Neural crest cell (in vitro differentiated cells): ENCODE results near the gene MACO1. TPM values are rescaled to one million over a fixed set of nuclear protein-coding genes. Genes with fewer than 3 reads are reported as not detected.

Experiments
- DNase-seq: peaks from one replicate; pipeline ENCODE4 v3.0.0; 2021; ENCODE audit warnings: low read depth, mixed read lengths, low spot score
- H3K27ac Mint-ChIP-seq: one replicate; pipeline ENCODE4 v1.8.0; 2021; ENCODE audit warnings: mild to moderate bottlenecking, mixed read lengths; ENCODE audit not compliant: unreplicated experiment
- H3K27me3 Mint-ChIP-seq: 2 replicates; pipeline ENCODE4 v1.8.0; 2021; ENCODE audit warnings: low read depth, mild to moderate bottlenecking, mixed read lengths
- H3K36me3 Mint-ChIP-seq: 2 replicates; pipeline ENCODE4 v1.8.0; 2021; ENCODE audit warnings: low read depth, mild to moderate bottlenecking, mixed read lengths
- H3K4me1 Mint-ChIP-seq: 2 replicates; pipeline ENCODE4 v1.8.0; 2021; ENCODE audit warnings: mixed read lengths
- H3K4me3 Mint-ChIP-seq: one replicate; pipeline ENCODE4 v1.8.0; 2021; ENCODE audit warnings: mild to moderate bottlenecking, mixed read lengths
- H3K9me3 Mint-ChIP-seq: 2 replicates; pipeline ENCODE4 v1.8.0; 2021; ENCODE audit warnings: mixed read lengths
- total RNA-seq: library from RNA; stranded (reverse); gene quantifications from 2 replicates; pipeline ENCODE4 v1.2.1, GENCODE V29; 2021
- TF ChIP-seq, protein P1 (sequence below): fragments of 200-600 bp; sonication (generic); conservative IDR thresholded peaks from 2 replicates; pipeline ENCODE4 v1.5.0; 2021; ENCODE audit warnings: antibody characterized with exemption, mild to moderate bottlenecking

MACO1 gene
- total RNA-seq, 1 donor from 2014 or later: 25.4 TPM

GRCh38 chr1:25472471-25472870 is 41.8 kb downstream of the MACO1 start:
- no peaks in the 10 kb centered on the region for H3K27me3 Mint-ChIP-seq
- H3K9me3 Mint-ChIP-seq: no peaks in the 10 kb centered on the region
- no peaks in the 10 kb centered on the region for H3K36me3 Mint-ChIP-seq
- H3K4me3 Mint-ChIP-seq: no peak overlapping the region
- H3K27ac Mint-ChIP-seq: peak overlapping the region; percentile 8
- TF ChIP-seq, protein P1, sequence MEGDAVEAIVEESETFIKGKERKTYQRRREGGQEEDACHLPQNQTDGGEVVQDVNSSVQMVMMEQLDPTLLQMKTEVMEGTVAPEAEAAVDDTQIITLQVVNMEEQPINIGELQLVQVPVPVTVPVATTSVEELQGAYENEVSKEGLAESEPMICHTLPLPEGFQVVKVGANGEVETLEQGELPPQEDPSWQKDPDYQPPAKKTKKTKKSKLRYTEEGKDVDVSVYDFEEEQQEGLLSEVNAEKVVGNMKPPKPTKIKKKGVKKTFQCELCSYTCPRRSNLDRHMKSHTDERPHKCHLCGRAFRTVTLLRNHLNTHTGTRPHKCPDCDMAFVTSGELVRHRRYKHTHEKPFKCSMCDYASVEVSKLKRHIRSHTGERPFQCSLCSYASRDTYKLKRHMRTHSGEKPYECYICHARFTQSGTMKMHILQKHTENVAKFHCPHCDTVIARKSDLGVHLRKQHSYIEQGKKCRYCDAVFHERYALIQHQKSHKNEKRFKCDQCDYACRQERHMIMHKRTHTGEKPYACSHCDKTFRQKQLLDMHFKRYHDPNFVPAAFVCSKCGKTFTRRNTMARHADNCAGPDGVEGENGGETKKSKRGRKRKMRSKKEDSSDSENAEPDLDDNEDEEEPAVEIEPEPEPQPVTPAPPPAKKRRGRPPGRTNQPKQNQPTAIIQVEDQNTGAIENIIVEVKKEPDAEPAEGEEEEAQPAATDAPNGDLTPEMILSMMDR: no peak
- no peaks in the 10 kb centered on the region for H3K4me1 Mint-ChIP-seq
- DNase-seq: no peak

GRCh38 chr1:25473653-25474225 is 43.0 kb downstream of the MACO1 start:
- H3K27me3 Mint-ChIP-seq: no peaks in the 10 kb centered on the region
- H3K4me3 Mint-ChIP-seq: no peak overlapping the region
- H3K9me3 Mint-ChIP-seq: no peaks in the 10 kb centered on the region
- TF ChIP-seq, protein P1: no peak
- H3K36me3 Mint-ChIP-seq: no peaks in the 10 kb centered on the region
- DNase-seq: no peak
- no peaks in the 10 kb centered on the region for H3K4me1 Mint-ChIP-seq
- no peak overlapping the region for H3K27ac Mint-ChIP-seq

DNA sequence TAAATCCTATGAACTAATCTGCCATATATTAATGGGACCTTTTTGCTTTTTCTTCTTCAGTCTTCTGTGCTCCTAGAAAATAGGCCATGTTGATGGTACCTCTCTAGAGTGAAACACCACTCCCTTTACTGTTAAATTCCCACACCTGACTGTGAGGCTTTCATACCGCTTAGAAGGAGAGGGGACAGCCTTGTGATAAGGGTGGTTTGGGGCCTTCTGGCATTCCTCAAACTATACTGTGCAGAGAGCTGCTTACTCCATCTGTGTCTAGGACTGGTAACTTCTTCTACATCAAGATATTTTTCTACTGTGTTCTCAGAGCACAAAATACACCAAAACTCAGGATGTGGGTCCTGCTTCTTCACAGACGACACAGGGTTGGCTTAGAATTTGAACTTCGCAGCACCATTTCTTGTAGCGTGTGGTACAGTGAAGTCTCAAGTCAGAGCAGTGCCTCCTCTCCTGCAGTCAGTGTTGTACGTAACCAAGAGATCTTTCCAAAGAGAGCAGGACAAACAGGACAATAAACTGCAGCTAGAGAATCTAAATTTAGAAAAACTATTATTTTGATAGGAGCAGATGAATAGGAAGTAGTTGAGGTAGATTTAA is 43.8 kb downstream of the MACO1 start:
- Mint-ChIP-seq H3K27ac (no peak overlapping the region), H3K4me1 (no peaks in the 10 kb centered on the region), H3K36me3 (no peaks in the 10 kb centered on the region), H3K9me3 (no peaks in the 10 kb centered on the region), H3K4me3 (no peak overlapping the region), H3K27me3 (no peaks in the 10 kb centered on the region)
- no peak for DNase-seq
- TF ChIP-seq, protein P1: no peak

GRCh38 chr1:25476186-25477097 is 45.7 kb downstream of the MACO1 start:
- H3K27ac Mint-ChIP-seq: no peak overlapping the region
- H3K27me3 Mint-ChIP-seq: no peaks in the 10 kb centered on the region
- TF ChIP-seq, protein P1: no peak
- no peaks in the 10 kb centered on the region for H3K36me3 Mint-ChIP-seq
- no peak overlapping the region for H3K4me3 Mint-ChIP-seq
- DNase-seq: no peak
- peaks cover 6% of the 10 kb centered on the region for H3K4me1 Mint-ChIP-seq
- no peaks in the 10 kb centered on the region for H3K9me3 Mint-ChIP-seq

GRCh38 chr1:25477448-25478034 is 46.8 kb downstream of the MACO1 start:
- Mint-ChIP-seq H3K27ac (no peak overlapping the region), H3K36me3 (no peaks in the 10 kb centered on the region), H3K9me3 (no peaks in the 10 kb centered on the region), H3K4me1 (peaks cover 13% of the 10 kb centered on the region), H3K27me3 (no peaks in the 10 kb centered on the region), H3K4me3 (no peak overlapping the region)
- TF ChIP-seq, protein P1: no peak
- no peak for DNase-seq
